Liver (tissue), 9 donors: ENCODE results near the gene COBL. TPM values are rescaled to one million over a fixed set of nuclear protein-coding genes. Genes with fewer than 3 reads are reported as not detected.

Experiments
- DNase-seq: peaks from one replicate; pipeline ENCODE4 v3.0.0-alpha.2; 2017; ENCODE audit warnings: low spot score
- H3K27ac ChIP-seq, 2 donors: one replicate each; pipeline ENCODE4 v1.7.0; 2013; ENCODE audit warnings: inconsistent platforms in 2 of 2, low read length in 2 of 2, control low read depth in 1 of 2, low read depth in 1 of 2, mild to moderate bottlenecking in 1 of 2
- H3K27me3 ChIP-seq, 4 donors: one replicate each; pipeline versions ENCODE4 v1.6.1 to v1.7.0; 2013; ENCODE audit warnings: low read length in 3 of 4, inconsistent platforms in 1 of 4, mild to moderate bottlenecking in 1 of 4, moderate library complexity in 1 of 4; ENCODE audit not compliant: control insufficient read depth in 4 of 4, insufficient read depth in 4 of 4
- H3K36me3 ChIP-seq, 4 donors: one replicate each; pipeline versions ENCODE4 v1.6.1 to v1.7.0; 2013; ENCODE audit warnings: low read length in 3 of 4, mild to moderate bottlenecking in 3 of 4, low read depth in 1 of 4, moderate library complexity in 1 of 4; ENCODE audit not compliant: control insufficient read depth in 4 of 4, insufficient read depth in 3 of 4
- H3K4me1 ChIP-seq, 4 donors: one replicate each; pipeline versions ENCODE4 v1.6.1 to v1.7.0; 2013; ENCODE audit warnings: low read length in 3 of 4, mild to moderate bottlenecking in 3 of 4, moderate library complexity in 1 of 4; ENCODE audit not compliant: control insufficient read depth in 4 of 4, insufficient read depth in 4 of 4
- H3K4me3 ChIP-seq, 3 donors: one replicate each; pipeline versions ENCODE4 v1.6.1 to v1.7.0; 2013; ENCODE audit warnings: low read length in 3 of 3, control low read depth in 1 of 3, low read depth in 1 of 3, mild to moderate bottlenecking in 1 of 3
- H3K9ac ChIP-seq, 2 donors: one replicate each; pipeline ENCODE4 v1.7.0; 2013; ENCODE audit warnings: low read length in 2 of 2, mild to moderate bottlenecking in 2 of 2, moderate library complexity in 2 of 2, control low read depth in 1 of 2, low read depth in 1 of 2
- H3K9me3 ChIP-seq, 4 donors: one replicate each; pipeline versions ENCODE4 v1.6.1 to v1.7.0; 2013; ENCODE audit warnings: low read length in 3 of 4; ENCODE audit not compliant: control insufficient read depth in 4 of 4
- EGR1 ChIP-seq, 2 donors: IDR thresholded peaks; 2 replicates each; pipeline ENCODE4 v1.6.1; 2016 to 2018; ENCODE audit warnings: antibody characterized with exemption in 2 of 2, low read depth in 2 of 2
- FOXA1 ChIP-seq: IDR thresholded peaks from 2 replicates; pipeline ENCODE4 v1.6.1; 2016; ENCODE audit warnings: antibody characterized with exemption
- FOXA2 ChIP-seq: IDR thresholded peaks from 2 replicates; pipeline ENCODE4 v1.6.1; 2016; ENCODE audit warnings: antibody characterized with exemption
- GABPA ChIP-seq, 2 donors: IDR thresholded peaks in 1 of 2; conservative IDR thresholded peaks in 1 of 2; 2 replicates each; pipeline ENCODE4 v1.6.1; 2016; ENCODE audit warnings: antibody characterized with exemption in 2 of 2, mild to moderate bottlenecking in 1 of 2, moderate library complexity in 1 of 2
- HNF4A ChIP-seq, 2 donors: conservative IDR thresholded peaks; 2 replicates each; pipeline ENCODE4 v1.6.1; 2016; ENCODE audit warnings: antibody characterized with exemption in 2 of 2, mild to moderate bottlenecking in 2 of 2
- JUND ChIP-seq, 2 donors: IDR thresholded peaks; 2 replicates each; pipeline ENCODE4 v1.6.1; 2016; ENCODE audit warnings: antibody characterized with exemption in 2 of 2
- NR2F2 ChIP-seq: IDR thresholded peaks from 2 replicates; pipeline ENCODE4 v1.6.1; 2016; ENCODE audit warnings: antibody characterized with exemption
- RAD21 ChIP-seq, 2 donors: IDR thresholded peaks; 2 replicates each; pipeline ENCODE4 v1.6.1; 2016; ENCODE audit warnings: antibody characterized with exemption in 2 of 2, mild to moderate bottlenecking in 2 of 2
- REST ChIP-seq: IDR thresholded peaks from 2 replicates; pipeline ENCODE4 v1.6.1; 2016; ENCODE audit warnings: antibody characterized with exemption, mild to moderate bottlenecking
- RXRA ChIP-seq, 2 donors: IDR thresholded peaks; 2 replicates each; pipeline ENCODE4 v1.6.1; 2017 to 2018; ENCODE audit warnings: antibody characterized with exemption in 2 of 2, mild to moderate bottlenecking in 1 of 2
- SP1 ChIP-seq: IDR thresholded peaks from 2 replicates; pipeline ENCODE4 v1.6.1; 2018; ENCODE audit warnings: antibody characterized with exemption, mild to moderate bottlenecking
- TAF1 ChIP-seq: conservative IDR thresholded peaks from 2 replicates; pipeline ENCODE4 v1.6.1; 2016; ENCODE audit warnings: antibody characterized with exemption, mild to moderate bottlenecking
- YY1 ChIP-seq: IDR thresholded peaks from 2 replicates; pipeline ENCODE4 v1.6.1; 2016; ENCODE audit warnings: antibody characterized with exemption, mild to moderate bottlenecking
- ZBTB33 ChIP-seq: IDR thresholded peaks from 2 replicates; pipeline ENCODE4 v1.6.1; 2016; ENCODE audit warnings: antibody characterized with exemption
- WGBS: extraction: QIAGEN DNeasy Blood & Tissue Kit; methylation state at CpG from one replicate; pipeline ENCODE4 v1.1.7; 2013; 5-methylcytosine and 5-hydroxymethylcytosine counted together
- polyA plus RNA-seq, 2 donors: library from polyadenylated mRNA; stranded (reverse) in 1 of 2; unstranded in 1 of 2; fragments of 200-250 nt in 1 of 2; fragments of >200 nt in 1 of 2; fragmentation: Nextera tagmentation in 1 of 2; extraction: Ambion mirVana in 1 of 2; gene quantifications; one replicate each; pipeline versions ENCODE4 v1.2.1 to v1.2.3, GENCODE V29; 2013 to 2015
- total RNA-seq, 2 donors: library from RNA; depleted of rRNA; stranded (reverse); fragments of >200 nt; gene quantifications; one replicate each; pipeline ENCODE4 v1.2.3, GENCODE V29; 2014
- TF ChIP-seq, protein P1 (sequence below): IDR thresholded peaks from 2 replicates; pipeline ENCODE4 v1.6.1; 2016; ENCODE audit warnings: antibody characterized with exemption
- donor health status: healthy.
- donor health status: healthy.
- donor health status: healthy.
- donor health status: healthy.
- donor health status: healthy.

Gene COBL
- total and polyA plus RNA-seq, 4 donors: 5.8 to 18.7 (median 10.7) TPM

- TF ChIP-seq RXRA (IDR thresholded peaks at IDR 0.05): no peak
Observed at GRCh38 chr7:50978633-50979215, 337.9 kb downstream of the COBL start (continued).

GRCh38 chr7:50977421-50977820, 339.2 kb downstream of the COBL start:
- Histone ChIP-seq H3K9ac (no peak overlapping the region), H3K9me3 (no peaks in the 10 kb centered on the region), H3K36me3 (no peaks in the 10 kb centered on the region), H3K4me3 (no peak overlapping the region), H3K27me3 (no peaks in the 10 kb centered on the region), H3K27ac (no peak overlapping the region), H3K4me1 (no peaks in the 10 kb centered on the region)
- no peak for TF ChIP-seq RXRA (IDR thresholded peaks at IDR 0.05)
- no peak for TF ChIP-seq TAF1
- no peak for TF ChIP-seq EGR1 (IDR thresholded peaks at IDR 0.05; ENCODE audit: low read depth in 2 of 2)
- no peak for TF ChIP-seq FOXA2
- TF ChIP-seq YY1: no peak
- TF ChIP-seq RAD21 (IDR thresholded peaks at IDR 0.05): no peak
- no peak for TF ChIP-seq HNF4A (conservative IDR thresholded peaks at IDR 0.05)
- TF ChIP-seq, protein P1, sequence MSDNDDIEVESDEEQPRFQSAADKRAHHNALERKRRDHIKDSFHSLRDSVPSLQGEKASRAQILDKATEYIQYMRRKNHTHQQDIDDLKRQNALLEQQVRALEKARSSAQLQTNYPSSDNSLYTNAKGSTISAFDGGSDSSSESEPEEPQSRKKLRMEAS: no peak
- TF ChIP-seq ZBTB33: no peak
- no peak for TF ChIP-seq SP1
- no peak for TF ChIP-seq NR2F2
- WGBS: 90% methylated on average over 1 of the region's 1 CpG
- no peak for DNase-seq

DNA sequence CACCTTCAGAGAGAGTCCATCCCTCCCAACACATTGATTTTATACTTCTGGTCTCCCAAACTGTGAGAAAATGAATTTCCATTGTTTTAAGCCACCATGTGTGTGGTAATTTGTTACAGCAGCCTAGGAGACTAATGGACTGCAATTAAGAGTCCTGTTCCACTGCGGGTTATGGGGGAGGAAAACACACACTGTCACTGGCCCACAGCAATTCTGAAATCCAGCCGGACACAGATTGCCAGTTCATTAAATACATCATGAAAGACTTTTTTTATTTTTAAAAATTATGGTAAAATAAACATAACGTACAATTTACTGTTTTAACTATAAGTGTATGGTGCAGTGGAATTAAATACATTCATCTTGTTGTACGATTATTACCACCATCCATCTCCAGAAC, 340.5 kb downstream of the COBL start:
- TF ChIP-seq JUND (IDR thresholded peaks at IDR 0.05): no peak
- TF ChIP-seq GABPA (IDR thresholded peaks at IDR 0.05 in 1 of 2, conservative IDR thresholded peaks at IDR 0.05 in 1 of 2): no peak
- no peak for TF ChIP-seq FOXA2
- TF ChIP-seq EGR1 (IDR thresholded peaks at IDR 0.05; ENCODE audit: low read depth in 2 of 2): no peak
- TF ChIP-seq RAD21 (IDR thresholded peaks at IDR 0.05): no peak
- TF ChIP-seq, protein P1: no peak
- no peak for TF ChIP-seq REST
- no peak for TF ChIP-seq FOXA1
- TF ChIP-seq YY1: no peak
- TF ChIP-seq TAF1: no peak
- Histone ChIP-seq H3K9me3 (no peaks in the 10 kb centered on the region), H3K4me1 (no peaks in the 10 kb centered on the region), H3K36me3 (no peaks in the 10 kb centered on the region), H3K9ac (no peak overlapping the region), H3K27ac (no peak overlapping the region), H3K4me3 (no peak overlapping the region), H3K27me3 (no peaks in the 10 kb centered on the region)
- no peak for DNase-seq
- WGBS: 85% methylated on average over 4 of the region's 4 CpGs
